ENCODE results near the gene ZMYND10. TPM values are rescaled to one million over a fixed set of nuclear protein-coding genes. Genes with fewer than 3 reads are reported as not detected.

The ZMYND10 gene
- total and polyA plus RNA-seq, 2 donors (not counting 3 experiments of a cell fraction or from before 2014, with no cell fraction given), result 0.25 to 0.38 TPM

DNA sequence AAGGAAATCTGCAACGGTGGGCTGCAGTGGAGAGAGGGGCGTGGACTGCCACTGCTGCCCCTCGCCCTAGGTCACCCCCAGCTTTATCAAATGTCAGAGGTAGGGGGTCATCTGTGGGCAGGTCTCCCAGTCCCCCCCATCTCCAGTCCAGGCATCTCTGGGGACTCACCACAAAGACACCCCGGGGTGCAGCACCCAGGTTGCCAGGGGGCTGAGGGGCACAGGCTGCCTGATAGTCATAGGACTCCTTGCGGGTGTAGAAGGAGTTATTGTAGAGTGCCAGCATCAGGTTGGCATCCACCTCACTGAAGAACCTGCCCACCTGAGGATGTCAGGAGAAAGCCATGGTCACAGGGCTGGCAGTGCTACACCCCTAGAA, 20.3 kb upstream of the ZMYND10 start:
- Histone ChIP-seq H4K20me1 (replicated peaks; ENCODE audit: control insufficient read depth, extremely low read depth, insufficient read depth, low read length) (no peaks in the 10 kb centered on the region), H3K9me3 (replicated peaks; ENCODE audit: control insufficient read depth, insufficient read depth, low read length) (no peaks in the 10 kb centered on the region), H3K79me2 (ENCODE audit: control insufficient read depth, insufficient read depth, low read length) (no peaks in the 10 kb centered on the region), H3K4me3 (replicated peaks in 1 of 3; ENCODE audit: insufficient read depth in 1 of 3, low read depth in 1 of 3, low read length in 3 of 3) (no peak overlapping the region), H3K9me1 (replicated peaks; ENCODE audit: control insufficient read depth, extremely low read depth, insufficient read depth, low read length) (no peaks in the 10 kb centered on the region), H3K27me3 (ENCODE audit: control insufficient read depth in 2 of 2, insufficient read depth in 2 of 2, low read length in 2 of 2) (peaks cover 3 to 5% of the 10 kb centered on the region in 2 experiments), H2AFZ (ENCODE audit: low read depth, low read length) (no peak overlapping the region), H3K36me3 (ENCODE audit: control insufficient read depth in 2 of 2, extremely low read depth in 1 of 2, insufficient read depth in 2 of 2, low read length in 2 of 2) (no peaks in the 10 kb centered on the region), H3K4me2 (ENCODE audit: insufficient read depth, low read length) (no peak overlapping the region), H3K4me1 (ENCODE audit: control insufficient read depth, extremely low read depth, insufficient read depth, low read length) (peaks cover 4% of the 10 kb centered on the region), H3K27ac (ENCODE audit: insufficient read depth, low read depth, low read length) (no peak overlapping the region), H3K9ac (replicated peaks; ENCODE audit: extremely low read depth, insufficient read depth, low read length) (no peak overlapping the region)
- no TSS peak for BruUV-seq (replicated peaks)
- ChIA-PET CTCF (interaction anchor here (1.2 kb wide), 2 partner anchors 9 to 17 kb away, joined by 3 read pairs; no protein-coding TSS in a partner anchor), POLR2A (no interaction called here)
- FAIRE-seq (no peak), DNase-seq (ENCODE audit: low read depth, low spot score) (no peak)
- intact Hi-C loops (cut with micrococcal nuclease), result no loop called here
- dilution Hi-C loops (cut with MboI; ENCODE audit: extremely low pct_ligation_motif_present, low sequenced_read_pairs), result no loop called here
- TF ChIP-seq FOS (IDR thresholded peaks at IDR 0.05; ENCODE audit: borderline replicate concordance, insufficient read depth, low read length), result no peak
- TF ChIP-seq, protein P1, sequence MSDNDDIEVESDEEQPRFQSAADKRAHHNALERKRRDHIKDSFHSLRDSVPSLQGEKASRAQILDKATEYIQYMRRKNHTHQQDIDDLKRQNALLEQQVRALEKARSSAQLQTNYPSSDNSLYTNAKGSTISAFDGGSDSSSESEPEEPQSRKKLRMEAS (IDR thresholded peaks at IDR 0.05; ENCODE audit: insufficient read depth, insufficient read length), result no peak
- TF ChIP-seq POLR2AphosphoS5 (IDR thresholded peaks at IDR 0.05; ENCODE audit: insufficient read depth, low read depth, low read length), result no peak
- no peak for TF ChIP-seq EZH2 (IDR thresholded peaks at IDR 0.05; ENCODE audit: borderline replicate concordance, low read depth, low read length, severe bottlenecking)
- no peak for TF ChIP-seq MYC (IDR thresholded peaks at IDR 0.05; ENCODE audit: low read depth, low read length)
- TF ChIP-seq, protein P2, sequence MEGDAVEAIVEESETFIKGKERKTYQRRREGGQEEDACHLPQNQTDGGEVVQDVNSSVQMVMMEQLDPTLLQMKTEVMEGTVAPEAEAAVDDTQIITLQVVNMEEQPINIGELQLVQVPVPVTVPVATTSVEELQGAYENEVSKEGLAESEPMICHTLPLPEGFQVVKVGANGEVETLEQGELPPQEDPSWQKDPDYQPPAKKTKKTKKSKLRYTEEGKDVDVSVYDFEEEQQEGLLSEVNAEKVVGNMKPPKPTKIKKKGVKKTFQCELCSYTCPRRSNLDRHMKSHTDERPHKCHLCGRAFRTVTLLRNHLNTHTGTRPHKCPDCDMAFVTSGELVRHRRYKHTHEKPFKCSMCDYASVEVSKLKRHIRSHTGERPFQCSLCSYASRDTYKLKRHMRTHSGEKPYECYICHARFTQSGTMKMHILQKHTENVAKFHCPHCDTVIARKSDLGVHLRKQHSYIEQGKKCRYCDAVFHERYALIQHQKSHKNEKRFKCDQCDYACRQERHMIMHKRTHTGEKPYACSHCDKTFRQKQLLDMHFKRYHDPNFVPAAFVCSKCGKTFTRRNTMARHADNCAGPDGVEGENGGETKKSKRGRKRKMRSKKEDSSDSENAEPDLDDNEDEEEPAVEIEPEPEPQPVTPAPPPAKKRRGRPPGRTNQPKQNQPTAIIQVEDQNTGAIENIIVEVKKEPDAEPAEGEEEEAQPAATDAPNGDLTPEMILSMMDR (IDR thresholded peaks at IDR 0.05; ENCODE audit: extremely low read depth in 1 of 2, insufficient read depth in 1 of 2, low read depth in 1 of 2, low read length in 2 of 2), result no peak
- no peak for TF ChIP-seq JUN (IDR thresholded peaks at IDR 0.05; ENCODE audit: borderline replicate concordance, insufficient read depth, insufficient read length, low read depth)
- no peak for TF ChIP-seq POLR2A (IDR thresholded peaks at IDR 0.05; ENCODE audit: low read depth, low read length)
- no peak for TF ChIP-seq GATA2 (IDR thresholded peaks at IDR 0.05; ENCODE audit: insufficient read depth, insufficient read length, low read depth, low read length)

All from endothelial cell of umbilical vein (primary cell).